ENCODE measurements around the gene ARPC5. TPM values are rescaled to one million over a fixed set of nuclear protein-coding genes. Genes with fewer than 3 reads are reported as not detected.
A peak's percentile ranks its signal among the peaks of the same experiment; 100 is the strongest.

The ARPC5 gene
- polyA plus RNA-seq, 3 donors: 110 to 1,089 (median 1,064) TPM

GRCh38 chr1:183640193-183640592, 4.6 kb upstream of the ARPC5 start:
- Histone ChIP-seq H3K4me2 (replicated peaks; ENCODE audit: extremely low read depth, low read length, poor library complexity, severe bottlenecking) (no peak overlapping the region), H3K9ac (ENCODE audit: insufficient read depth, low read length, poor library complexity, severe bottlenecking) (no peak overlapping the region), H3K27me3 (ENCODE audit: control insufficient read depth in 2 of 2, insufficient read depth in 2 of 2, low read length in 2 of 2) (no peaks in the 10 kb centered on the region), H4K20me1 (ENCODE audit: insufficient read depth, low read length) (no peaks in the 10 kb centered on the region), H3K4me1 (ENCODE audit: control insufficient read depth in 1 of 2, insufficient read depth in 2 of 2, low read length in 2 of 2) (peaks cover 6 to 9% of the 10 kb centered on the region in 2 donors), H2AFZ (ENCODE audit: insufficient read depth, low read depth, low read length, poor library complexity, severe bottlenecking) (no peak overlapping the region), H3K79me2 (ENCODE audit: insufficient read depth, low read length) (peaks cover 5% of the 10 kb centered on the region), H3K9me3 (replicated peaks in 1 of 2; ENCODE audit: control insufficient read depth in 1 of 2, insufficient read depth in 1 of 2, low read length in 2 of 2) (no peaks in the 10 kb centered on the region), H3K4me3 (replicated peaks in 1 of 3; ENCODE audit: low read depth in 2 of 3, low read length in 3 of 3) (no peak overlapping the region), H3K36me3 (replicated peaks in 1 of 2; ENCODE audit: control insufficient read depth in 1 of 2, insufficient read depth in 2 of 2, low read length in 2 of 2) (no peaks in the 10 kb centered on the region), H3K27ac (ENCODE audit: low read depth in 1 of 2, low read length in 2 of 2) (no peak overlapping the region)
- no peak for DNase-seq
- Mint-ChIP-seq H3K36me3 (no peaks in the 10 kb centered on the region), H3K27ac (no peak overlapping the region), H3K9me3 (no peaks in the 10 kb centered on the region), H3K4me1 (peaks cover 11% of the 10 kb centered on the region), H3K27me3 (ENCODE audit: low read depth in 3 of 3) (peaks cover 3 to 9% (median 5%) of the 10 kb centered on the region in 3 donors), H3K4me3 (no peak overlapping the region)
- intact Hi-C loops (cut with micrococcal nuclease): no loop called here
- WGBS (ENCODE audit: insufficient coverage): no CpG with 5 or more reads among the region's 1 CpG
- TF ChIP-seq CTCF (IDR thresholded peaks at IDR 0.05): no peak

GRCh38 chr1:183638649-183639387, 3.2 kb upstream of the ARPC5 start:
- intact Hi-C loops (cut with micrococcal nuclease): loop anchor here in 1 of 2 donors (5.0 kb wide), 1 partner anchor 167 kb away; the partner anchor contains the start of gene SMG7
- no peak overlapping the region for H2AFZ ChIP-seq (ENCODE audit: insufficient read depth, low read depth, low read length, poor library complexity, severe bottlenecking)
- Mint-ChIP-seq H3K9me3 (peaks cover 0 to 2% (median 0%) of the 10 kb centered on the region in 7 donors), H3K4me1 (peaks cover 15% of the 10 kb centered on the region), H3K36me3 (no peaks in the 10 kb centered on the region), H3K27me3 (ENCODE audit: low read depth in 3 of 3) (peaks cover 3 to 9% (median 5%) of the 10 kb centered on the region in 3 donors), H3K27ac (no peak overlapping the region), H3K4me3 (no peak overlapping the region)
- peaks cover 6 to 17% of the 10 kb centered on the region in 2 donors for H3K4me1 ChIP-seq (ENCODE audit: control insufficient read depth in 1 of 2, insufficient read depth in 2 of 2, low read length in 2 of 2)
- H3K36me3 ChIP-seq (replicated peaks in 1 of 2; ENCODE audit: control insufficient read depth in 1 of 2, insufficient read depth in 2 of 2, low read length in 2 of 2): no peaks in the 10 kb centered on the region
- H3K4me2 ChIP-seq (replicated peaks; ENCODE audit: extremely low read depth, low read length, poor library complexity, severe bottlenecking): no peak overlapping the region
- no peak overlapping the region for H3K4me3 ChIP-seq (replicated peaks in 1 of 3; ENCODE audit: low read depth in 2 of 3, low read length in 3 of 3)
- no peak overlapping the region for H3K9ac ChIP-seq (ENCODE audit: insufficient read depth, low read length, poor library complexity, severe bottlenecking)
- DNase-seq: peak in 2 of 3 donors; percentile 24 to 33
- H3K79me2 ChIP-seq (ENCODE audit: insufficient read depth, low read length): peaks cover 19% of the 10 kb centered on the region
- H4K20me1 ChIP-seq (ENCODE audit: insufficient read depth, low read length): peaks cover 11% of the 10 kb centered on the region
- no peak overlapping the region for H3K27ac ChIP-seq (ENCODE audit: low read depth in 1 of 2, low read length in 2 of 2)
- H3K9me3 ChIP-seq (replicated peaks in 1 of 2; ENCODE audit: control insufficient read depth in 1 of 2, insufficient read depth in 1 of 2, low read length in 2 of 2): no peaks in the 10 kb centered on the region
- no peak for TF ChIP-seq CTCF (IDR thresholded peaks at IDR 0.05)
- H3K27me3 ChIP-seq (ENCODE audit: control insufficient read depth in 2 of 2, insufficient read depth in 2 of 2, low read length in 2 of 2): no peaks in the 10 kb centered on the region
- WGBS (ENCODE audit: insufficient coverage): no CpG with 5 or more reads among the region's 7 CpGs

Data from CD14-positive monocyte (primary cell).